ENCODE data around the gene CLDN7.

CLDN7 gene

DNA sequence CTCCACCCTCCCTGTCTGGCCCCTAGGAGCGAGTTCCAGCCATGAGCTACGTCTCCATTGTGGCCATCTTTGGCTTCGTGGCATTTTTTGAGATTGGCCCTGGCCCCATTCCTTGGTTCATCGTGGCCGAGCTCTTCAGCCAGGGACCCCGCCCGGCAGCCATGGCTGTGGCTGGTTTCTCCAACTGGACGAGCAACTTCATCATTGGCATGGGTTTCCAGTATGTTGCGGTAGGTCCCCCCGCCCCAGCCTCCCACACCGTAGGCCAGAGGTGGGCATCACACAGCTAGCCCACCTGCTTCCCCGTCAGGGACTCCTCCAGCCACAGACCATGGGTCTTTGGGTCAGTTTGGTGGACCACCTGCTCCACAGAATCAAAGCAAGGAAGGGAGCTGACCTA lies 23.4 kb upstream of the CLDN7 start:
- no peak for DNase-seq

DNA sequence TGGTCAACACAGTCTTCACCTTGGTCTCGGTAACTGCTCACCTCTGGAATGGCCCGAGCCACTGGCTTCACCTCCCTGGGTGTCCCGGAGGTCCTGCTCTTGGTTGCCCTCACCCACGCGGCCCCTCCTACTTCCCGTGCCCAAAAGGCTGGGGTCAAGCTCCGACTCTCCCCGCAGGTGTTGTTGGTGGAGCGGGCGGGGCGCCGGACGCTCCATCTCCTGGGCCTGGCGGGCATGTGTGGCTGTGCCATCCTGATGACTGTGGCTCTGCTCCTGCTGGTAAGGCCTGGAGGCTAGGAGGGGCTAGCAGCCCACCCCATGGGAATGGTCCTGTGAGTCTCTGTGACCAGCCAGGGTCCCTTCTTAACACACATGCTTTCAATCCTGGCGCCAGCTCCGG lies 22.6 kb upstream of the CLDN7 start:
- no peak for DNase-seq

DNA sequence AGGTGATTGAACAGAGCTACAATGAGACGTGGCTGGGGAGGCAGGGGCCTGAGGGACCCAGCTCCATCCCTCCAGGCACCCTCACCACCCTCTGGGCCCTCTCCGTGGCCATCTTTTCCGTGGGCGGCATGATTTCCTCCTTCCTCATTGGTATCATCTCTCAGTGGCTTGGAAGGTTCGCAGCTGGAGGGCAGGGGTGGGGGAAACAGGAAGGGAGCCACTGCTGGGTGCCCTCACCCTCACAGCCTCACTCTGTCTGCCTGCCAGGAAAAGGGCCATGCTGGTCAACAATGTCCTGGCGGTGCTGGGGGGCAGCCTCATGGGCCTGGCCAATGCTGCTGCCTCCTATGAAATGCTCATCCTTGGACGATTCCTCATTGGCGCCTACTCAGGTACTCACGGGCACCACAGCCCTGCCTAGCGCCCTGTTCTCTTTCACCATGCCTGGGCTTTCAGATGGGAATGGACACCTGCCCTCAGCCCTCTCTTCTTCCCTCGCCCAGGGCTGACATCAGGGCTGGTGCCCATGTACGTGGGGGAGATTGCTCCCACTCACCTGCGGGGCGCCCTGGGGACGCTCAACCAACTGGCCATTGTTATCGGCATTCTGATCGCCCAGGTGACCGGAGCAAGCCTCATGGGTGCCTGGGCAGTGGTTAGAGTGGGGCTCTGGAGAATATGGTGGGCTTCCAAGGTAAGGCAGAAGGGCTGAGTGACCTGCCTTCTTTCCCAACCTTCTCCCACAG lies 21.4 kb upstream of the CLDN7 start:
- DNase-seq = peak in 1 of 2 donors; percentile 36

DNA sequence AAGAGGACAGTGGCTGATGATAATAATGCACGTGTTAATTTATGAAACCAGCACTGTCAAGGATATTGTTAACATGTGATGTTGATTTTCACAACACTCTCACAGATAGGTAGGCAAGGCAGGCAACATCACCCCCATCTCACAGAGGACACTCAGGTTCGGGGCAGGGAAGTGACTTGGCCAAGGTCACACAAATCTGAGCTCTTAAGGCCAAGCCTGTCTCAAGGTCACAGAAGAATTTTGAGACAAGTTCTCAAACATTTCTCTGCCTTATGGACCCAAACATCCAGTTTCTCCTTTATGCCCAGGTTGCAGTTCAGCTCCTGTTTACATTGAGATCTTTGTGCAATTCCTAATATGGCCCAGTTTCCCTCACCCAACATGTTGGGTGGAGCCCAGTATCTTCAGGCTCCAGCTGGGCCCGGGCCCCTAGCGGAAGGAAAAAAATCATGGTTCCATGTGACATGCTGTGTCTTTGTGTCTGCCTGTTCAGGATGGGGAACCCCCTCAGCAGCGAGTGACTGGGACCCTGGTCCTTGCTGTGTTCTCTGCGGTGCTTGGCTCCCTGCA lies 20.6 kb upstream of the CLDN7 start:
- DNase-seq = peak; percentile 24 to 35

DNA sequence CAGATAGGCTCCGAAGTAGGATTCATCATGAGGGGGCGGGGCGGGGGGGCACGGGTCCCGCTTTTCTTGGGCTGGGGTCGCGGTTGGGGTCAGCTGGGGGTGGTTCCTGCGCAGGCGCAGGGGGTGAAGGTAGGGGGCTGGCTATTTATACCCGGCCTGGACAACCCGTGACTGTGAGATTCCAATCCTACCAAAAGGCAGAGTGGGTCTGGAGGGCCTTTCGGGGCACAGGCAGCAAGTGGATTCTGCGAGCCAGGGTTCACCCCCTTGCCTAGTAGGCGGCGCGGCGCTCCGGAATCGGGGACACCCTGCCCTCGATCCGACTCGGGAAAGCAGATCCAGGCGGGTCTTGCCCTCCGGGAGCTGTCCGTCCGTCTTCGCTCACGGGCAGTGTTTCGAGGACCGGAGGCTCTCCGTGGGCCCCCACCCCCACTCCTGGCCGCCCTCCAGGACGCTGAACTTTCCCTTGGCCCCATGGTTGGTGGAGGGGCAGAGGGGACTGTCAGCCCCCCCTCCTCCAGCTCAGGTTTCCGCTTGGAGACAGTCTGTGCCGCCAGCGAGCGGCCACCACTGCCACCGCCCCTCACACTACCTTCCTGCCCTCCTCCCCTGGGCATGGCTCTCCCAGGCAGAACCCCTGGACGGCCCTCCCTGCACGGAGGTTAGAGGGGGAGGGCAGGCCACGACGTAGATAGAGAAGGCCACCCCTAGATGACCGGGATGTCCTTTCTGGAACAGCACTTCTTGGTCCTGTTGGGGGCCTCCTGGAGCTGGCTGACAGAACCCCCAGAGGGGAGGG lies 19.9 kb upstream of the CLDN7 start:
- no peak for DNase-seq

DNA sequence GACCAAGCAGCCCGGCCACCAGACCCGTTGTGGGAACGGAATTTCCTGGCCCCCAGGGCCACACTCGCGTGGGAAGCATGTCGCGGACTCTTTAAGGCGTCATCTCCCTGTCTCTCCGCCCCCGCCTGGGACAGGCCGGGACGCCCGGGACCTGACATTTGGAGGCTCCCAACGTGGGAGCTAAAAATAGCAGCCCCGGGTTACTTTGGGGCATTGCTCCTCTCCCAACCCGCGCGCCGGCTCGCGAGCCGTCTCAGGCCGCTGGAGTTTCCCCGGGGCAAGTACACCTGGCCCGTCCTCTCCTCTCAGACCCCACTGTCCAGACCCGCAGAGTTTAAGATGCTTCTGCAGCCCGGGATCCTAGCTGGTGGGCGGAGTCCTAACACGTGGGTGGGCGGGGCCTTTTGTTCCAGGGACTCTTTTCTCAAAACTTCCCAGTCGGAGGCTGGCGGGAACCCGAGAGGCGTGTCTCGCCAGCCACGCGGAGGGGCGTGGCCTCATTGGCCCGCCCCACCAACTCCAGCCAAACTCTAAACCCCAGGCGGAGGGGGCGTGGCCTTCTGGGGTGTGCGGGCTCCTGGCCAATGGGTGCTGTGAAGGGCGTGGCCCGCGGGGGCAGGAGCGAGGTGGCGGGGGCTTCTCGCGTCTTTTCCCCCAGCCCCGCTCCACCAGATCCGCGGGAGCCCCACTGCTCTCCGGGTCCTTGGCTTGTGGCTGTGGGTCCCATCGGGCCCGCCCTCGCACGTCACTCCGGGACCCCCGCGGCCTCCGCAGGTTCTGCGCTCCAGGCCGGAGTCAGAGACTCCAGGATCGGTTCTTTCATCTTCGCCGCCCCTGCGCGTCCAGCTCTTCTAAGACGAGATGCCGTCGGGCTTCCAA lies 19.0 kb upstream of the CLDN7 start, which contains the start of gene SLC2A4:
SLC2A4 (plus strand) TSS at position 645 of the 879 bp plus-strand sequence; CDS start at position 862, 217 bp downstream.
- DNase-seq = peak; percentile 94 to 95

DNA sequence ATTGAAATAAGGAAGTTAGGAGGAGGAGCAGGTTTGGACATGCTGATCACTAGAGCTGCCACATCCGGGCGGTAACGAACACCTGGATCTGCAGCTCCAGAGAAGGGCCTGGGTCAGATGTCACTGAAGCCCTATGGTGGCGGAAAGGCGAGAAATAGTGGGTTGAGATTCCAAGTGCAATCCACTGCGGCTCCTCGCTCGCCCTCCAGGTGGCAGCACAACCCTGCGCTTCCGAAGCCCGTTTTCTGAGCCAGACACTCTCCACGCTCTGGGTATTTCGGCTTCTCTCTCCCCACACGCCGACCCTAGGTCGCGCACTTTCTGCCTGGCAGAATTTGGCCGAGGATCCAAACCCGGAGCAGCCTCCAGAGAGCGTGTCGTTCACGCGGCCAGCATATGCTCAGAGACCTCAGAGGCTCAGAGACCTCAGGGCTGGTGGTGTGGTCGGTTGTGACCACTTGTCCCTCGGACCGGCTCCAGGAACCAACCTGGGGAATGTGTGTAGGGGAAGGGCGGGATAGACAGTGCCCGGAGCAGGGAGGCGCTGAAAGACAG lies 18.3 kb upstream of the CLDN7 start:
- DNase-seq = peak; percentile 80 to 83

DNA sequence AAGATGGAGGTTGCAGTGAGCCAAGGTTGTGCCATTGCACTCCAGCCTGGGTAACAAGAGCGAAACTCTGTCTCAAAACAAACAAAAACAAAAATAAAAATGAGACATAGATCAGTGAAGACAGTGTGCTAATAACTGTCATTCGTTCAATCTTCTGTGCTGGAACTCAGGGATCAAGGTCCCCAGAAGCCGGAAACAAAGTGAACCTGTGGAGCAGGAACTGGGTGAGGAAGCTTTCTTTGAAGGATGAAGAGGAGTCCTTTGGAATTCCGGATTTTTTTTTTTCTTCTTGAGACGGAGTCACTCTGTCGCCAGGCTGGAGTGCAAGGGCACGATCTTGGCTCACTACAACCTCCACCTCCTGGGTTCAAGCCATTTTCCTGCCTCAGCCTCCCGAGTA lies 17.2 kb upstream of the CLDN7 start:
- no peak for DNase-seq

DNA sequence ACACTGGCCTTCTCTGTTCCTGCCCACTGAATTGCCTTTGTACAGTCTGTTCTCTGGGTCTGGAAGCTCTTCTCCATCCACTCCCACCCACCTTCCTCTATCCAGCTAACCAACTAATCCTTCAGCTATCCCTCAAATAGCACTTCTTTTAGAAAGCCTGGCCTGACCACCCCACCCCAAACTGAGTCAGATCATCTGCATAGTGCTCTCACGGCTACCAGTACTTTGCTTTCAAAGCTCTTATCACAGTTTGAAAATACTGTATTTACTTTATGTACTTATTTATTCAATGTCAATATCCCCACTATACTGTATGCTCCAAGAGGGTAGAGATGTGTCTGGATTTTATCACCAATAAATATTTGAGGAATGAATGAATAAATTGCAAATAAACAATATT lies 4.5 kb upstream of the CLDN7 start:
- no peak for DNase-seq

DNA sequence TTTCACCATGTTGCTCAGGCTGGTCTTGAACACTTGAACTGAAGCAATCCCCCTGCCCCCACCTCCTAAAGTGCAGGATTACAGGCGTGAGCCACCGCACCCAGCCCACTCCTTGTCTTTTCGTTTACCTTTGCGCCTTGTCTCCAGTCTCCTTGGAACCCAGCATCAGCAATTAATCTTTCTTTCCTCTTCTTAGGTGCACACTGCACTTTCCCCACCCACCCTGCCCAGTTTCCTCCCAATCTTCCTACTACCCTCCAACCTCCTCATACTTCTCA lies 1.5 kb upstream of the CLDN7 start:
- no peak for DNase-seq

DNA sequence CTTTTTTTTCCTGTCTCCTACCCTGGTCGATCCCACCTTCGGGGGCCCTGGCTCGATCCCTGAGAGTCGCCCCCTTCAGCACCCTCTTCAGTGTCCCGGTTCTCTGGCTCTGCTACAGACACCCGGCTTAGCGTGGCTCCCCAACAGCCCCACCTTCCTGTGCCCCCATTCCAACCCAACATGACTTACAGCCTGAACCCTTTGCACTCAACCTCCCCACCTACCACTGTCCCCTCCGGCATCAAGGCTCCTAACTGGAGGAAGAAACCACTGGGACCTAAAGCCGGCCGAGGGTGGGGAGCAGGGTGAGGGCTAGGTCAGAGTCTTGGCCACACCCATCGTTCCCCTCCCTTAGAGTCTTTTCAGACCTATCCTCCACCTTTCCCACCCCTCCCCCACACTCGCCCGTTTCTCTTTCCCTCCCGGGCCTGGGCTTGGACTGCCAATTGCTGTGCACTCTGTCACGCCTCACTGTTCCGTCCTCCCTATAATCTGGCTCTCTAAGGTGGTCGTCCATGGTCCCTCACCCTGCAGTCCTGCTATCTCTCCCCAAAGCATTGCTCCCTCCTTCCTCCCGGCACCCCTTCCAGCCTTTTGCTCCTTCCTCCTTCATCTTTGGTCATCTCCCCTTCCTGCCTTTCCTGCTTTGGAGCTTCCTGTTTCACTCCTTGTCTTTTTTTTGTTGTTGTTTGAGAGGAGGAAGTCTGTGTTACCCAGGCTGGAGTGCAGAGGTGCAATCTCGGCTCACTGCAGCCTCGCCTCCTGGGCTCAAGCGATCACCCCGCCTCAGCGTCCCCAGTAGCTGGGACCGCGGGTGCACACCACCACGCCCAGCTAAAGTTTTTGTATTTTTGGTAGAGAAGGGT lies 890 bp upstream of the CLDN7 start:
- peak; percentile 37 to 44 for DNase-seq

DNA sequence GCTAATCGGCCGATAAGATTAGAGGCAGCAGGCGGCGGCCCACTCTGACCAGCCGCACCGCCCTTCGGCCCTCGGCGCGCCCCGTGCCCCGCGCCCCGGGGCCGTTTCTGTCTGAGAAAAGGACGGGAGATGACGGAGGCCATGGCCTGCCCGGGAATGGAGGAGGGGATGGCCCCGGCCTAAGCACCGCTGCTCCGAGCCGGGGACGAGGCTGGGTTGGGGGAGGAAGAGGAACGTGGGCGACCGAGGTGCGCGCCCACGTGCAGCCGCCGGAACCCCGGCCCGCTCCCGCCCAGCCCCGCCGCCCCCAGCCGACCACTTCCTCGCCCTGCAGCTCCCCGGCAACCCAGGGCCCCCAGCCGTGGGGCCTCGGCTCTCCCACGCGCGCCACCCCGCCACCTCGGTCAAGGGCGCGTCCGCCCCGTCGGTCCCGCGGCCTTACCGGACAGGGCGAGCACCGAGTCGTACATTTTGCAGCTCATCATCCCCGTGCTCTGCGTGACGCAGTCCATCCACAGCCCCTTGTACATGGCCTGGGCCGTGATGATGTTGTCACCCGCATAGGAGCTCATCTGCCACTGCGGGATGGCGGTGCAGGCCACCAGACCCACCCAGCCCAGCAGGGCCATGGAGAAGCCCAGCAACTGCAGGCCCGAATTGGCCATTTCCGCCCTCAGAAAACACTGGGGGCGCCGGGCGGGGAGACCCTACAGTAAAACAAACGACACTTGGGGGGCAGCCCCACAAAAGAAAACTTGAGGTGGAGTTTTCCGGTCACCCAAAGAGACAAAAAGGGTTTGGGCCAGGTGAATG lies 693 bp downstream of the CLDN7 start:
- DNase-seq = no peak

DNA sequence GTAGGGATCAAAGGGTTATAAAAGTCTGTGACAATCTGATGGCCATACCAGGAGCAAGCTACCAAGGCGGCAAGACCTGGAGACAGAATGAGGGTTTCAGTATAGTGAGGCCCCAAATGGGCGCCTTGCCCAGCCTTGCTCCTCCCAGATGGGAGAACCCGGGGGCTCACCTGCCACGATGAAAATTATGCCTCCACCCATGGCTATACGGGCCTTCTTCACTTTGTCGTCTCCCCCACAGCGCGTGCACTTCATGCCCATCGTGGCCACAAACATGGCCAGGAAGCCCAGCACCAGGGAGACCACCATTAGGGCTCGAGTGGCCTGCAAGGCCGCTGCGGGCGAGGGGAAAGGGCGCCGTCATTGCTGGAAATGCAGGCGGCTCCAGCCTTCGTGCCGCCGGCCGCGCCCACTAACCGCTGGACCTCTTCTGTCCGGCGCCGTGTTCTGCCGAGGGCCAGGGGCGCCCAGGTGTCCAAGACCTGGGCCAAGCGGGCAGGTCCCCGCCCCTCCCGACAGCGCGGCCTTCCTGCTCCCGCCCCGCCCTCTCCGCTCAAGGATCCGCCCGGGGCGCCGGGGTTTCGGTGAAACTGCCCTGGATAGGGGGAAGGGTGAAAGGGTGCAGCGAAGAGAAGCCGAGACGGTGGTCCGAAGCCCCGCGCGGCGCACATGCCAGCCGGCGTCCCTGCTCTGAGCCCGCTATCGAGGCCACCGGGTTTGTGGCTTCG lies 1.5 kb downstream of the CLDN7 start:
- no peak for DNase-seq

DNA sequence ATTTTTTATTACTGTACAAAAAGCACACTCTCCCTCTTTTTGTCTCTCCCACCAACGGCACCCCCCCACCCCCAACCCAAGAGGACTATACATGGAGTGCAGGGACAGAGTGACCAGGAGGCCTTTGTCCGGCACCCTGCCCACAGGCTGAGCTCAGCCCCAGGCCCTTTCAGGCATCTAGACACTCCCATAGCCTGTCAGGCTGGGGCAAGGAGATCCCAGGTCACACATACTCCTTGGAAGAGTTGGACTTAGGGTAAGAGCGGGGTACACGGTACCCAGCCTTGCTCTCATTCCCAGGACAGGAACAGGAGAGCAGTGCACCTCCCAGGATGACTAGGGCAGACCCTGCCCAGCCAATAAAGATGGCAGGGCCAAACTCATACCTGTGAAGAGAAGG lies 2.1 kb downstream of the CLDN7 start:
- DNase-seq = no peak

DNA sequence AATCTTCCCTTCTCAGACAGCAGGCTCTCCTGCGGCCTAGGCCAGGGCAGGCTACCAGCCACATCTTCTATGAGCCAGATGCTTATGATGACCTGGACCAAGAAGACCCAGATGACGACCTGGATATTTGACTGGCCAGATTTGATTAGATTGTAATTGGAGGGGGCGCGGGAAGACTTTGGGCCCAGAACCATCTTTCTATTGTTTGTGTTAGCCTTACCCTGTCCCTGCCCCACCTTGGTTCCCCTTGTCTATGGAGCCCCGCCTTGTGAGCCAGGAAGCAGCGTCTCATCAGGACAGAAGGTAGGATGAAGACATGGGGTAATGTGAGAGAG lies 2.8 kb downstream of the CLDN7 start:
- DNase-seq = no peak

DNA sequence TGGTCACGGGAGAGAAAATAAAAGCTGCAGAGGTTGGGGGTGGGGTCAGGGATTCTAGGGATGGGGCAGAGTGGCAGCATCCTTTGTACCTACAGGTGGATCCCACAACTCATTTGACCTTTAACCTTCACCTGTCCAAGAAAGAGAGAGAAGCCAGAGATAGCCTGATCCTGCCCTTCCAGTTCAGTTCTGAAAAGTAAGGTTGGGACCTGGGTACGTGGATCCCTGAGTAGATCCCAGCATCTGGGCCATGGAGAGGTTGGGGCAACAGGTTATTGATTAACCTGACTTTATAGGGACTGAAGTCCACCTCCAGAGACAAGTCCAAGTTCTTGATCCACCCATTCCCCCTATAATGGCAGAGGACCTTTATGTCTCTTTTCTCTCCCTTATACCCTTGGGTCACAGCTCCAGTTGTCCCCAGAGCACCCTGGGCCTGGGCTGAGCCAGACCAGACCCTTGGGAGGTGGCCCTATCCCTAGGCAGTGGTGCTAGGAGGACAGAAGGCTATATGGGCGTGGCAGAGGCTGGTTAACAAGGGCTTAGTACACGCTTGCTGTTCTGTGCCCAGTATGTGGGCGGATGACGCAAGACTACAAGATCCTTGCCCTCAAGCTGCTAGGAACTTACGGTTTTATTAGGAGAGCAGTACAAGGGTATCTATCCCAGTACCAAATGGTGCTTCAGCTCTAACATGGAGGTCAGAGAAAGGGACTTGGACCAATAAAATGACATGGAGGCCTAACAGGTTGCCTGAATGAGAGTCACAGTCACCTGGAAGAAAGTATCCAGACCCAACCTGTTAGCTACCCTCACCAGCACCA lies 3.3 kb downstream of the CLDN7 start:
- peak; percentile 87 to 90 for DNase-seq

DNA sequence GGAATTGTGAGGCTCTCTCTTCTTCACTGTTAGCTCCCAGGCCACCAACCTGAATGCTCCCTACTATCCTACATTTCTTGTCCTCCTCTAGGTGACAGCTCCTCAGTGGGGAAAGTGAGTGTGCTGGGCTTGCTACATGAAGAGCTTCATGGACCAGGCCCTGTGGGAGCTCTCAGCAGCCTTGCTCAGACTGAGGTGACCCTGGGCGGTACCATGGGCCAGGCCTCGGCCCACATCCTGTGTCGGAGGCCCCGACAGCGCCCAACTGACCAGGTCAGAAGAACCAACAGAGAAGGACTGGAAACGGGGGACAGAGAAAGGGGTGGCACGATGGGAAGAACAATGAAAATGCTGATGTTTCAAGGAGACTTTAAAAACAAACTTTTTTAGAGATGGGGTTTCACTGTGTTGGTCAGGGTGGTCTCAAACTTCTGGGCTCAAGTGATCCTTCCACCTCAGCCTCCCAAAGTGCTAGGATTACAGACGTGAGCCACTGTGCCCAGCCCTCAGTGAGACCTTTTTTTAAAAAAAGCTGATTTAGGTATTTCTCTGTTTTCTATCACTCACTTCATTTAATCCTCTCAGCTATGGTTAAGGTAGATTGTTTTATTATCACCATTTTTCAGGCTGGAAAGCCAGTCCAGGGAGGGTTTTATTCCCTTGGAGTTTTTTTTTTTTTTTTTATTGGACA lies 5.4 kb downstream of the CLDN7 start:
- no peak for DNase-seq

DNA sequence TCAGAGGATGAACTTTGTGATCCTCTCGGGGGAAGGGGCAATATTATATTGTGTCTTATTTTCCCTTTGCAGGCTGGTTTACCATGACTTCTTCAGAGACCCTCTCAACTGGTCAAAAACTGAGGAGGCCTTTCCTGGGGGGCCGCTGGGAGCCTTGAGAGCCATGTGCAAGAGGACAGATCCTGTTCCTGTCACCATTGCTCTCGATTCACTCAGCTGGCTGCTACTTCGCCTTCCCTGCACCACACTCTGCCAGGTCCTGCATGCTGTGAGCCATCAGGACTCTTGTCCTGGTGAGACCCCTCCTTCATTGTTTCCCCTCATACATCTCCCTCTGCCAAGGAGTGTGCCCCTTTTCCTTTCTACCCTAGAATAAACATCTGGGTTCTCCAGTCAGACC lies 7.8 kb downstream of the CLDN7 start:
- no peak for DNase-seq

DNA sequence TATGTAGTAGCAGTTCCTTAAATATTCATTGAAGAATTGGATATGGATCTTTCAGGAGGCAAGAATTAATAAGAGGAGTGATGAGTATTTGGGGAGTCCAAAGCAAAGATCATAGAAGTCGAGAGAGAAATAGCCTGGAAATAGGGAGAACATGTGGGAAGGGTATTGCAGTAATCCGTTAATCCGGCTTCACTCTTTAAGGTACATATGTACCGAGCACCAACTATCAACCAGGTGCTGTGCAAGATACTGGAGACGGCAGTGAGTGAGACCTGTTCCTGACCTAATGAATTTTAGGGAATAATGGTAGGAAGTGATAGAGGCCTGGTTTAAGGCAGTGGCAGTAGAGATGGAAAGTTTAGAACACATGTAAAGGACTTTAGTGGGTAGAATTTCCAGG lies 9.2 kb downstream of the CLDN7 start:
- DNase-seq = no peak

Data from inflammatory macrophage (primary cell).